ENCODE measurements around the gene CSNK2A3.

CSNK2A3 gene

GRCh38 chr11:11397781-11398180, 44.7 kb upstream of the CSNK2A3 start:
- peaks cover 20% of the 10 kb centered on the region for H3K27me3 ChIP-seq (ENCODE audit: low read depth, low read length)
- no peak overlapping the region for H3K27ac ChIP-seq (ENCODE audit: low read length)
- no peaks in the 10 kb centered on the region for H3K36me3 ChIP-seq (replicated peaks; ENCODE audit: low read depth, low read length)
- H4K20me1 ChIP-seq (ENCODE audit: insufficient read depth, low read length) = no peaks in the 10 kb centered on the region
- H3K4me1 ChIP-seq (ENCODE audit: low read length) = no peaks in the 10 kb centered on the region
- no peak for TF ChIP-seq EZH2phosphoT487 (IDR thresholded peaks at IDR 0.05; ENCODE audit: low read depth)
- no peak for TF ChIP-seq CTCF (IDR thresholded peaks at IDR 0.05; ENCODE audit: low read depth, low read length)
- no peak overlapping the region for H3K9ac ChIP-seq (ENCODE audit: low read length)
- no peak overlapping the region for H3K4me2 ChIP-seq (ENCODE audit: low read length)
- no peaks in the 10 kb centered on the region for H3K79me2 ChIP-seq (ENCODE audit: low read length)
- H3K4me3 ChIP-seq (ENCODE audit: low read length) = no peak overlapping the region
- no peak overlapping the region for H2AFZ ChIP-seq (ENCODE audit: low read depth, low read length)
- no peaks in the 10 kb centered on the region for H3K9me3 ChIP-seq (ENCODE audit: insufficient read depth, low read length)

- no peaks in the 10 kb centered on the region for H3K36me3 ChIP-seq (replicated peaks; ENCODE audit: low read depth, low read length)
- no peak overlapping the region for H3K27ac ChIP-seq (ENCODE audit: low read length)
- H3K4me1 ChIP-seq (ENCODE audit: low read length) = no peaks in the 10 kb centered on the region
- no peaks in the 10 kb centered on the region for H4K20me1 ChIP-seq (ENCODE audit: insufficient read depth, low read length)
- no peak overlapping the region for H3K4me2 ChIP-seq (ENCODE audit: low read length)
- no peak overlapping the region for H3K4me3 ChIP-seq (ENCODE audit: low read length)
- no peak overlapping the region for H3K9ac ChIP-seq (ENCODE audit: low read length)
- H2AFZ ChIP-seq (ENCODE audit: low read depth, low read length) = no peak overlapping the region
- H3K9me3 ChIP-seq (ENCODE audit: insufficient read depth, low read length) = no peaks in the 10 kb centered on the region
- no peak for TF ChIP-seq CTCF (IDR thresholded peaks at IDR 0.05; ENCODE audit: low read depth, low read length)
- TF ChIP-seq EZH2phosphoT487 (IDR thresholded peaks at IDR 0.05; ENCODE audit: low read depth) = no peak
- H3K79me2 ChIP-seq (ENCODE audit: low read length) = no peaks in the 10 kb centered on the region
- peaks cover 14% of the 10 kb centered on the region for H3K27me3 ChIP-seq (ENCODE audit: low read depth, low read length)
These were observed 44.0 kb upstream of the CSNK2A3 start for GRCh38 chr11:11397036-11397415.

GRCh38 chr11:11396301-11397035, 43.4 kb upstream of the CSNK2A3 start:
- no peaks in the 10 kb centered on the region for H3K4me1 ChIP-seq (ENCODE audit: low read length)
- peaks cover 11% of the 10 kb centered on the region for H3K27me3 ChIP-seq (ENCODE audit: low read depth, low read length)
- H3K79me2 ChIP-seq (ENCODE audit: low read length) = no peaks in the 10 kb centered on the region
- no peak overlapping the region for H3K9ac ChIP-seq (ENCODE audit: low read length)
- H3K36me3 ChIP-seq (replicated peaks; ENCODE audit: low read depth, low read length) = no peaks in the 10 kb centered on the region
- no peak overlapping the region for H3K27ac ChIP-seq (ENCODE audit: low read length)
- H3K4me2 ChIP-seq (ENCODE audit: low read length) = no peak overlapping the region
- H3K9me3 ChIP-seq (ENCODE audit: insufficient read depth, low read length) = no peaks in the 10 kb centered on the region
- TF ChIP-seq EZH2phosphoT487 (IDR thresholded peaks at IDR 0.05; ENCODE audit: low read depth) (no peak), CTCF (IDR thresholded peaks at IDR 0.05; ENCODE audit: low read depth, low read length) (no peak)
- no peaks in the 10 kb centered on the region for H4K20me1 ChIP-seq (ENCODE audit: insufficient read depth, low read length)
- no peak overlapping the region for H3K4me3 ChIP-seq (ENCODE audit: low read length)
- no peak overlapping the region for H2AFZ ChIP-seq (ENCODE audit: low read depth, low read length)

- H3K27me3 ChIP-seq (ENCODE audit: low read depth, low read length) = peaks cover 11% of the 10 kb centered on the region
- no peaks in the 10 kb centered on the region for H3K9me3 ChIP-seq (ENCODE audit: insufficient read depth, low read length)
- no peaks in the 10 kb centered on the region for H3K36me3 ChIP-seq (replicated peaks; ENCODE audit: low read depth, low read length)
- no peak overlapping the region for H3K4me2 ChIP-seq (ENCODE audit: low read length)
- no peak overlapping the region for H2AFZ ChIP-seq (ENCODE audit: low read depth, low read length)
- H3K27ac ChIP-seq (ENCODE audit: low read length) = no peak overlapping the region
- no peaks in the 10 kb centered on the region for H3K79me2 ChIP-seq (ENCODE audit: low read length)
- no peaks in the 10 kb centered on the region for H4K20me1 ChIP-seq (ENCODE audit: insufficient read depth, low read length)
- no peak for TF ChIP-seq EZH2phosphoT487 (IDR thresholded peaks at IDR 0.05; ENCODE audit: low read depth)
- TF ChIP-seq CTCF (IDR thresholded peaks at IDR 0.05; ENCODE audit: low read depth, low read length) = no peak
- H3K4me3 ChIP-seq (ENCODE audit: low read length) = no peak overlapping the region
- H3K9ac ChIP-seq (ENCODE audit: low read length) = no peak overlapping the region
- no peaks in the 10 kb centered on the region for H3K4me1 ChIP-seq (ENCODE audit: low read length)
These were observed 42.1 kb upstream of the CSNK2A3 start for GRCh38 chr11:11395126-11395525.
